HepG2 (cell line): ENCODE measurements around the gene NCBP2. TPM values are rescaled to one million over a fixed set of nuclear protein-coding genes. Genes with fewer than 3 reads are reported as not detected.

Experiments
- ARNT ChIP-seq: fragments of 450-650 bp; IDR thresholded peaks from 2 replicates; pipeline ENCODE4 v1.6.1; 2017
- CAMTA2 ChIP-seq: sonication (generic); formaldehyde crosslinking; IDR thresholded peaks from 2 replicates; pipeline ENCODE4 v1.4.0; 2020; ENCODE audit warnings: mild to moderate bottlenecking, missing genetic modification reagents, borderline replicate concordance
- CENPX ChIP-seq: sonication (generic); formaldehyde crosslinking; IDR thresholded peaks from 2 replicates; pipeline ENCODE4 v1.9.0; 2021; ENCODE audit warnings: mild to moderate bottlenecking, missing genetic modification reagents, moderate library complexity
- FOSL2 ChIP-seq: sonication (generic); formaldehyde crosslinking; IDR thresholded peaks from 2 replicates; pipeline ENCODE4 v1.4.0; 2020; ENCODE audit warnings: missing genetic modification reagents
- FOXC1 ChIP-seq: sonication (generic); formaldehyde crosslinking; IDR thresholded peaks from 2 replicates; pipeline ENCODE4 v1.8.0; 2022; ENCODE audit warnings: mild to moderate bottlenecking, missing genetic modification reagents, borderline replicate concordance
- JARID2 ChIP-seq: sonication (generic); formaldehyde crosslinking; IDR thresholded peaks from 2 replicates; pipeline ENCODE4 v1.8.1; 2023; ENCODE audit warnings: missing genetic modification reagents, inconsistent platforms; ENCODE audit not compliant: insufficient replicate concordance
- KDM5B ChIP-seq: sonication (generic); formaldehyde crosslinking; IDR thresholded peaks from 2 replicates; pipeline ENCODE4 v1.4.0; 2020; ENCODE audit warnings: missing genetic modification reagents, mild to moderate bottlenecking, borderline replicate concordance
- KLF15 ChIP-seq: sonication (generic); formaldehyde crosslinking; IDR thresholded peaks from 2 replicates; pipeline ENCODE4 v1.8.1; 2023; ENCODE audit warnings: borderline replicate concordance, mild to moderate bottlenecking, inconsistent platforms, missing genetic modification reagents, mixed read lengths
- MED8 ChIP-seq: sonication (generic); formaldehyde crosslinking; IDR thresholded peaks from 2 replicates; pipeline ENCODE4 v1.8.1; 2023; ENCODE audit warnings: mild to moderate bottlenecking, missing genetic modification reagents; ENCODE audit not compliant: insufficient replicate concordance
- NFKB2 ChIP-seq: sonication (generic); formaldehyde crosslinking; IDR thresholded peaks from 2 replicates; pipeline ENCODE4 v1.4.0; 2020; ENCODE audit warnings: missing genetic modification reagents, borderline replicate concordance
- POLR2AphosphoS2 ChIP-seq: IDR thresholded peaks from 2 replicates; pipeline ENCODE4 v1.6.1; 2011; ENCODE audit warnings: low read depth, low read length, improper control_type of control experiment
- THAP11 ChIP-seq: IDR thresholded peaks from 2 replicates; pipeline ENCODE4 v1.6.1; 2016; ENCODE audit warnings: missing biosample characterization, missing genetic modification reagents
- XBP1 ChIP-seq: sonication (generic); formaldehyde crosslinking; IDR thresholded peaks from 2 replicates; pipeline ENCODE4 v1.5.0; 2020; ENCODE audit warnings: missing genetic modification reagents
- ZBED4 ChIP-seq: sonication (generic); formaldehyde crosslinking; IDR thresholded peaks from 2 replicates; pipeline ENCODE4 v1.4.0; 2020; ENCODE audit warnings: missing genetic modification reagents, borderline replicate concordance
- ZBTB25 ChIP-seq: IDR thresholded peaks from 2 replicates; pipeline ENCODE4 v1.6.1; 2018; ENCODE audit warnings: missing genetic modification reagents
- ZFP36L1 ChIP-seq: sonication (generic); formaldehyde crosslinking; IDR thresholded peaks from 2 replicates; pipeline ENCODE4 v1.8.0; 2022; ENCODE audit warnings: mild to moderate bottlenecking, missing genetic modification reagents, moderate library complexity
- ZFP62 ChIP-seq: sonication (generic); formaldehyde crosslinking; IDR thresholded peaks from 2 replicates; pipeline ENCODE4 v1.4.0; 2020; ENCODE audit warnings: missing genetic modification reagents
- ZNF17 ChIP-seq: sonication (generic); formaldehyde crosslinking; IDR thresholded peaks from 2 replicates; pipeline ENCODE4 v1.5.0; 2020; ENCODE audit warnings: mild to moderate bottlenecking, missing genetic modification reagents
- ZNF18 ChIP-seq: sonication (generic); formaldehyde crosslinking; IDR thresholded peaks from 2 replicates; pipeline ENCODE4 v1.8.0; 2022; ENCODE audit warnings: mild to moderate bottlenecking, missing genetic modification reagents; ENCODE audit not compliant: insufficient replicate concordance
- ZNF552 ChIP-seq: sonication (generic); formaldehyde crosslinking; IDR thresholded peaks from 2 replicates; pipeline ENCODE4 v1.9.0; 2022; ENCODE audit warnings: missing genetic modification reagents, mild to moderate bottlenecking, borderline replicate concordance
- ZNF557 ChIP-seq: sonication (generic); formaldehyde crosslinking; IDR thresholded peaks from 2 replicates; pipeline ENCODE4 v1.4.0; 2020; ENCODE audit warnings: missing genetic modification reagents
- polyA plus RNA-seq, 8 experiments: library from polyadenylated mRNA; depleted of rRNA in 3 of 8; stranded (reverse) in 7 of 8; unstranded in 1 of 8; fragments of >200 nt; fragmentation: Illumina TruSeq in 4 of 8; extraction: Trizol in 4 of 8; gene quantifications; 2 replicates each; pipeline versions ENCODE4 v1.2.1 to v1.2.3, GENCODE V29; 2011 to 2016; ENCODE audit warnings: low read depth in 4 of 8, missing spikeins in 1 of 8, mixed read lengths in 1 of 8; ENCODE audit not compliant: insufficient read depth in 1 of 8
- total RNA-seq, 5 experiments: library from RNA; depleted of rRNA; stranded (reverse); fragments of >200 nt; fragmentation: Illumina TruSeq; extraction: Trizol; gene quantifications; 2 replicates each; pipeline ENCODE4 v1.2.3, GENCODE V29; 2016; ENCODE audit warnings: low read depth in 1 of 5
- TF ChIP-seq, protein P1 (sequence below): sonication (generic); formaldehyde crosslinking; conservative IDR thresholded peaks from 2 replicates; pipeline ENCODE4 v1.4.0; 2020; ENCODE audit warnings: missing genetic modification reagents

The NCBP2 gene
- total and polyA plus RNA-seq, 2 of the 13 experiments (the other 11 are each of a cell fraction or from before 2014, with no cell fraction given): 58.7 to 95.5 TPM

DNA sequence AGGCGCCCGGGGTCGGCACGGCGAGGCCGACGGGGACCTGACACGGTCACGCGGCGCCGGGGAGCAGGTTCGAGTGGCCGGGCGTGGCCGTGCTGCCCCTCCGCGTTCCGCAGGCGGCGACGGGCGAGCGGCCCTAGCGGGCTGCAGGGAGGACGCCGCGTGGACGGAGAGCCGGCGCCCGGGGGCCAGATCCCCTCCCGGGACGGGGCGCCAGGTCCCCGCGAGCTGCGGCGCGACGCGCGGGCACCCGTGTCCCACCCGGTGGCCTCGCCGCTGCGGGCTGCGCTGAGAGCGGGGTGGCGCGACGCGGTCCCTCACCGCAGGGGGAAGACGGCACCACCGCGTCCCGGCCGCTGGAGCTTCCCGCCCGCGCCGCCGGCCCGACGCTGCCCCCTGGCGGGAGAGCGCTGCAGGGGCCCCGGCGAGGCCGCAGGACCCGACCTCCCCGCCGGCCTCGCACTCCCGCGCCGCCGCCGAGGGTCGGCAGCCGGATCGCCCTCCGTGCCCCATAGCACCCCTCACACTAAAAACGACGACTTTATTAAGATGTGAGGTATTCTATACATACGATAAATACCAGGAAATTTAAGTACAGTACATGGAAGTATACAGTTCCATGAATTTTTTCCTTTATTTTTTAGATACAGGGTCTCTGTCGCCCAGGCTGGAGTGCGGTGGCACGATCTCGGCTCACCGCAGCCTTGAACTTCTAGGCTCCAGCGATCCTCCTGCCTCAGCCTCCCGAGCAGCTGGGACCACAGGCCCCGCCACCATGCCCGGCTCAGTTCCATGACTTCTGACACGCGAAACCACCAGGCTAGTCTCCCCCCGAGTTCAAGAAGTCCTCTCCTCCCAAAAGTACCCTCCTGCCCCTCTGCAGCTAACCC, 27.6 kb upstream of the NCBP2 start (continued):
- TF ChIP-seq ZNF18 (CRISPR knock-in tag): no peak
- peak; percentile 20; the same call in 1 of the 2 replicates for TF ChIP-seq THAP11
- TF ChIP-seq KDM5B (CRISPR knock-in tag): no peak
- TF ChIP-seq ZBED4 (CRISPR knock-in tag): no peak
- peak; percentile 39; the same call in 1 of the 2 replicates for TF ChIP-seq ZFP36L1 (CRISPR knock-in tag)
- TF ChIP-seq ZBTB25 (CRISPR knock-in tag): no peak
- TF ChIP-seq ARNT: no peak
- no peak for TF ChIP-seq FOSL2 (CRISPR knock-in tag)
- no peak for TF ChIP-seq ZNF557
- TF ChIP-seq XBP1 (CRISPR knock-in tag): no peak
- TF ChIP-seq ZNF17 (CRISPR knock-in tag): no peak
- TF ChIP-seq, protein P1, sequence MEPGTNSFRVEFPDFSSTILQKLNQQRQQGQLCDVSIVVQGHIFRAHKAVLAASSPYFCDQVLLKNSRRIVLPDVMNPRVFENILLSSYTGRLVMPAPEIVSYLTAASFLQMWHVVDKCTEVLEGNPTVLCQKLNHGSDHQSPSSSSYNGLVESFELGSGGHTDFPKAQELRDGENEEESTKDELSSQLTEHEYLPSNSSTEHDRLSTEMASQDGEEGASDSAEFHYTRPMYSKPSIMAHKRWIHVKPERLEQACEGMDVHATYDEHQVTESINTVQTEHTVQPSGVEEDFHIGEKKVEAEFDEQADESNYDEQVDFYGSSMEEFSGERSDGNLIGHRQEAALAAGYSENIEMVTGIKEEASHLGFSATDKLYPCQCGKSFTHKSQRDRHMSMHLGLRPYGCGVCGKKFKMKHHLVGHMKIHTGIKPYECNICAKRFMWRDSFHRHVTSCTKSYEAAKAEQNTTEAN (CRISPR knock-in tag): peak; percentile 67; the same call in 1 of the 2 replicates
- no peak for TF ChIP-seq JARID2 (CRISPR knock-in tag)
- no peak for TF ChIP-seq ZFP62
- no peak for TF ChIP-seq MED8
- TF ChIP-seq KLF15 (CRISPR knock-in tag): no peak
- no peak for TF ChIP-seq CENPX
- no peak for TF ChIP-seq CAMTA2 (CRISPR knock-in tag)
- TF ChIP-seq FOXC1: no peak
- TF ChIP-seq ZNF552: no peak; the same call in 1 of the 2 replicates
- TF ChIP-seq NFKB2 (CRISPR knock-in tag): no peak
- no peak for TF ChIP-seq POLR2AphosphoS2
